COR-L47 (cell line): ENCODE measurements around the gene FCHSD2.
A peak's percentile ranks its signal among the peaks of the same experiment; 100 is the strongest.
"Not testable (repeated sequence)": the region's sequence is repeated elsewhere in the genome, so short reads cannot be mapped to it uniquely, and the experiment has no call there.

Experiments
- DNase-seq: peaks from one replicate; lab custom pipeline; 2025; lab: John Stamatoyannopoulos, UW

The FCHSD2 gene

DNA sequence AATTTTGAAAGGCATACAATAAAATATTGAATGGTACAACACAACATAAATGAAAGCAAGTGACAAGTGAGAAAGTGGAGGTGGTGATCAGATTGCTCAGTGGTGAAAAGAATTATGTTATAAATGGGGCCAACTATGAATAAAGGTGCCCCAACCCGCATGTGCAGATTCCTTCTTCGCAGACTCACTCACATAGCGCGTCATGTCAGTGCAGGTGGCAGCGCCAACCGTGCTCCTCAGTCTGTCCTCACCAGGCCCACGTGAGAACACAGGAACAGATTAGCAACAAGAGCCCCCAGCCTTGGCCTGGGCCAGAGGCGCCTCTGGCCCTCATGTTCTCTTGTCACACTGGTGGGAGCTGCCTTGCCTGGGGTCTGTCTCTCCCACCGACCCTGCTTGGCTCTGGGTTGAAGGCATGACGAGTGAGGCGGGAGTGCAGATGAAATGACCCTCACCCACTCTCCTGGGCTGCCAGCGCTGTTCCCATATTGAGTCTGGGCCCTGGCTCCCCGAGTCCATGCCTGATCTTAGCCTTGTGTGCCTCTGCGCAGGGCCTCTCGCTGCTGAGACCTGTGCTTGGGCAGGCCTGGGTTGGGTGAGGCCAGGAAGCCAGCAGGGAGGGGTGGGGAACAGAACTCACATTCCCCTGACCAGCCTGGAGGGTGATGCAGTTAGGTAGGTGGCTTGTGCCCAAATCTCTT, 321.5 kb downstream of the FCHSD2 start:
- DNase-seq, result no peak

DNA sequence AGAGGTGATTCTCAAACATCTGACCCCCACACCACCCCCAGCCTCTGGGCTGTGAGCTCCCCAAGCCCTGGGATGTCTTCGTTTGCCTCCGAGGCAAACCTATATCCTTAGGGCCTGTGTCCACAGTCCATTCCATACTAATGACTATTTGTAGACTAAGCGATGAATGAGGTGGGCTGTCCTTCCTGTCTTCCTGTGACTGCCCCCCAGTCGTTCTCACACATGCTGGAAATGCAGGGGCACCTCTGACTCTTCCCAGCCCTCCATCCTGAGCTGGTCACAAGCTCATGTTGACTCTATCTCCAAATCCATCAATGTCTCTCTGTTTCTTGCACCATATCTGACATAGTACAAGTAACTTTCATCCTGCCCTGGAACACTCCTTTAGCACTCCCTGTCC, 323.1 kb downstream of the FCHSD2 start:
- no peak for DNase-seq

DNA sequence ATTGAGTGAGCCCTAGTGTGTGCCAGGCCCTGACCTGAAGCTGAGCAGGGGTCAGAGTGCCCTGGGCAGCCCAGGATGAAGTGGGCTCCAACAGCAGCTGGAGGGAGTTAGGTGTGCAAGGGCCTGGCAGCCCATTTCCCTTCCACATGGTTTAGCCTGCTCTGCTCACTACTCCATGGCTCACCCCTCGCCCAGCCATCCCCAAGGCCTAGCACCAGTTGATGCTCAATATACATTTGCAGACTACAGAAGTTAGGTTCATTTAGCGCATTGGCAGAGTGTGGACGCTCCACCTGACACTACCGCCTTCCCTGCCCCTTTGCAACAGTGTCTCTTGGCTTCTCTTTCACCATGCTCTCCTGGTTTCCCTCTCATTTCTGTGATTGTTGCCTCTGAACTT, 324.2 kb downstream of the FCHSD2 start:
- no peak for DNase-seq

DNA sequence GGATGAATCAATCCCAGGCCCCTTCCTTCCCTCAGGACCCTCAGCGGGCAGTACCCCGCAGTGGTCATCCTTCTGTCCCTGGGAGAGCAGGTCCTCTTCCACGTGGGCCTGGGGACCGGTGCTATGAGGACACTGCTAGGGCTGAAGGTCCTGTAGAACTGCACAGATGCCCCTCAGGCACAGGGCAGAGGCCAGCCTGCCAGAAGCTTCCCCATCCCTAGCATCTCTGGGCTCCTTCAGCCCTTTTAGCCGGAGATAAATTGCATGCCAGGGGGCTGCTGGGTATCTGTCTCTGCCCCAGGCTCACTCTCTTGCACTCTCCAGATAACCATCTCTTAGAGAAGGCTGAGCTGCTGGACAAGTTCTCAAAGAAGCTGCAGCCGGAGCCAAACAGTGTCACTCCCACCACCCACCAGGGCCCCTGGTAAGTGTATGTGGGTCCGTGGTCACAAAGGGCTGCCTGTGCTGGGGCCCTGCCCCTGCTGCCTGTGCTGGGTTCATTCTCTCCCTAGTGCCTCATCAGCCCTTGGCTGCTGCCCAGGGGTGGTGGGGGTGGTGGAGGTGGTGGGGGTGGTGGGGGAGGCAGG, 325.6 kb downstream of the FCHSD2 start:
- DNase-seq, result no peak

DNA sequence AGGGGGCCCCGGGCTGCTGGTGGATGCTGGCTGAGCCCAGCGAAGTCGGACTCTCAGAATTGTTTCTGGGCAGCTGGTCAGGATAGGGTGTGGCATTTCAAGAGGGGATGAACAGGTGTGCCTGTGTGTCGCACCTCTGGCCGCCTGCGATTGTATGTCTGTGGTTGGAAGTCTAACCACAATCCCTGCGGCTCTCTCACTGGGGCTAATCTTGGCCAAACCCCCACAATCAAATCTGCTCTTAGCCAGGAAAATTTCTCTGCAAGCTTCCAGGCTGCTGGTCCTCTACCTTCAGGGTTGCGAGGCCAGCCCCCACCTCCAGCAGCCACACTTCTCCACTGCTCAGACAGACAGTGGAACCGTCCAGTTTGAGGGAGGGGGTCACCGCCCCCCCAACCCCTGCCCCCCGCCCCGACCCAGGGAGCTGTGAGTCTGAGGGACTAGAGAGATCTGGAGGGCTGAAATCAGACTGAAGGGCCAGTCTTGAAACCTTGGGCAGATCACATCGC, 327.0 kb downstream of the FCHSD2 start:
- no peak for DNase-seq

DNA sequence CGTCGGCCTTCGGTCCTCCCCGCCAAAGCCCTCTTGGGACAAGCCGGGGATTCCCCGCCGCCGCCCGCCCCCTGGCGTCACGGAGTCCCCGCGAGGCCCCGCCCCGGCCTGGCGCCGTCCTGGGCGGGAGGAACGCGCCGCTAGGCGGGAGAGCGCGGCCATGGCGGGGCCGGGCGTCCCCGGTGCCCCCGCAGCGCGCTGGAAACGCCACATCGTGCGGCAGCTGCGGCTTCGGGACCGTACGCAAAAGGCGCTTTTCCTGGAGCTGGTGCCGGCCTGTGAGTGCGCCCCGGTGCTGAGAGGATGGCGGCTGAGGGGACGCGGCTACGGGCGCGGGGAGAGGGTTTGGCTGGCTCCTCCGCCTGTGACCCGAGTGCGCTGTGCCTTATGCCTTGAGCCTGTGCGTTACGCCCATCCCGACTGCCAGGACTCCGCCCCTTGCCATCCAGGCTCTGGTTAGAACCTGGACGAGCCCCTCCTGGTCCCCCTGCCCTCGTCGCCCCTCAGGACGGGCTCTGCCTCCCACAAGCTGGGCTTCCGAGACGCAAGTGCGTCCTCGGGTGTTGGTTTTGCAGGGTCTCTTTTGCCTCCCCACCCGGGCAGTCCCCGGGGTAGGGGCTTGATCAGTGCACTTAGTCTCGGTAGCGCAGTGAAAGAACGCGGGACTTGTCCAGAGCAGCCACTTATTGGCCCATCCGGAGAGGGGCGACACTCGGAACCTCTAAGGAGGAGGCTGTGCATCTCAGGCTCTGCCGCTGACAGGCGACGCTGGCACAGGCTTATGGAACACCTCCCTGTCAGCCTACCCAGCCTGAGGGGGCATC, 327.6 kb downstream of the FCHSD2 start, which contains the start of gene ATG16L2:
Gene ATG16L2, plus strand, starts transcription at position 126 of the 824 bp plus-strand sequence. Its CDS starts 35 bp downstream, at position 161.
- peak; percentile 84 for DNase-seq

DNA sequence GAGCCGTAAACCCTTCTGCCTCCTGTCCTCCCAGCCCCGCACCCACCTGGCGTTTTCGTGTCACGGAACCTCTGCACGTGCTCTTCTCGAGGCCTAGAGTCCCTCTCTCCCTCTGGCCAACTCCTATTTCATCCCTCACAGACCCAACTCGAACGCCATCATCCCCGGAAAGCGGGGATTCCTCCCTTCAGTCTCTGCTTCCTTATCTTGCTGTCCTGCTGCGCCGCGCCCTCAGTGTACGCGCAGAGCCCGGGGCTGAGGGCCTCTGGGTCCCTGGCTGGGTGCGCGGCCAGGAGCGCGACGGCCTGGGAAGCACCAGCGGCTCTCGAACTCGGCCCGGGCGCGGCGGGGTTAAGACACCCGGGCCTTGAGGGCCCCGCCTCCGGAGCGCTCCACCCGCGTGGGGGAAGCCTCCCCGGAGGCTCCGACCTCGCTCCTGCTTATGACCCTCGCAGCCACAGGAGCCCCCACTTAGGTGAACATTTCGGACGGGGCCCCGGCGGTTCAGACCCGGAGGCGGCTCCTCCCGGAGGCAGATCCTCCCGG, 328.3 kb downstream of the FCHSD2 start:
- peak; percentile 67 for DNase-seq

DNA sequence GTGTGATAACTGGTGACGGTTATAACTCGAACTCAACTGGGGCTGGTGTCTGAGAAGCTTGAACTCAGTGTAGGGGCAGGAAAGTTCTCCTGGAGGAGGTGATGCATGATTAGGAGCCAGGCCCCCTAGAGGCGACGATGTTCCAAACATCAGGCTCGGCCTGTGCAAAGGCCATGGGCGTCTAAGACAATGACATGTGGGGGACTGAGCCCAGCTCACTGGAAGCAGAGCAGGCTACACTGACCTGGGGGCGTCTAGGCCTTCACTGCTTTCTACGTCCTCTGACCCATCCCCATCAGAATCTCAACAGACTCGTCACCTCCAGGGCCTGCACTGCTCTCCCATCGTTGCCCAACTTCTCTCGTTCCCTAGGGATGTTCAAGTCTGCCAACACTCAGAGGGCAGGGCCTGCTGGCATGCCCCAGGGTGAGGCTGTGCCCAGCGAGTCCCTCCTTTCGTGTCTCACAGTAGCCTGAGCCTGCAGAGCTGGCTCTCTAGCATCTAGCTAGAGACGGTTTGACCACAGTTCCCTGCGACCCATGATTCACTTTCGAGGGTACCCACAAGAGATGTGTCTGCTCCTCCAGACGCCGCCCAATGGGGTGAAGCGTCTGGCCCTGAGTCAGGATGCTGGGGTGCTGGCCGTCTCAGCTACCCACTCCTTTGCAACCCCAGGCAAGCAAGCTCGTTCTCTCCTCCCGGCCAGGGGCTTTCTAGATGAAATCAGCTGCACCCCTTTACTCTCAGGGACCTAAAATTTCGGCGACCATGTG, 329.0 kb downstream of the FCHSD2 start:
- DNase-seq, result peak; percentile 59

DNA sequence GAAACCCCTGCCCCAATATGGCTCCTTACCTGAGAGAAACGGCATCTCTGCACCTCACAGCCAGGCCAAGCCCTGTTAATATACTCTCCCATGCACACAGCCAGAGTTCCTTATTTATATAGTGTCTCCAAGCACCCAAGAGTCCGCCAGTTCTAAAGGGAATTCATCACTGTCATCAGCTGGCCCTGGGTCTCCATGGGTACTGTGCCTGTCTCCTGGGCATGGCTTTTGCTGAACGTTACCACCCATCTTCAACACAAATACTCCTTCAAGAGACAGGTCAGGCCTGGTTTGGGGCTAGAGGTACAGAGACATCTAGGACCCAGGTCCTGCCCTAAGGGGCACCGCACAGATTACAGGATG, 329.5 kb downstream of the FCHSD2 start:
- DNase-seq, result peak; percentile 69

DNA sequence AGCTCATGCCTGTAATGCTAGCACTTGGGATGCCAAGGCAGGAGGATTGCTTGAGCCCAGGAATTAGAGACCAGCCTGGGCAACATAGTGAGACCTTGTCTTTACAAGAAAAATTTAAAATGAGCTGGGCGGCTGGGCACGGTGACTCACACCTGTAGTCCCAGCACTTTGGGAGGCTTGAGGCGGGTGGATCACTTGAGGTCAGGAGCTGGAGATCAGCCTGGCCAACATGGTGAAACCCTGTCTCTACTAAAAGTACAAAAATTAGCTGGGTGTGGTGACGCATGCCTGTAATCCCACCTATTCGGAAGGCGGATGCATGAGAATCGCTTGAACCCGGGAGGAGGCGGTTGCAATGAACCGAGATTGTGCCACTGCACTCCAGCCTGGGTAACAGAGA, 330.4 kb downstream of the FCHSD2 start:
- not testable (repeated sequence) for DNase-seq

DNA sequence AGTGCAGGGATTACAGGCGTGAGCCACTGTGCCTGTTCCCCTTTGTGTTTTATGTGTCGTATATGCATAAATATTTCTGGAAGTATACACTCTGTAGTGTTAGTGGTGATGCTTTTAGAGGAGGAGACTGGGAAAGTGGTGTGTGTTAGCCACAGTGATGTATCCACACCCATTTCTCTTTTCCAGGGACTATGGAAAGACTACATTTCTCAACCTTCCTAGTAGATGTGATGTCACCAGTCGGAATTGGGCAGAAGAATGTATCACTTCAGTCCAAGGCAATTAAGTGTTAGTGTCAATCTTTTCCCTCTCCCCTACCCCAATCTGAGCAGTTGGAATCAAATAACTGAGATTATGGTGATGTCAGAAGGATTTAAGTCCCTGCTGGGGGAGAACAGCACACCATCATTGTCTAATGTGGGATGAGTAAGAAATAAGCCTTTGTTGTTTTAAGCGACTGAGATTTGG, 333.8 kb downstream of the FCHSD2 start:
- DNase-seq, result no peak

DNA sequence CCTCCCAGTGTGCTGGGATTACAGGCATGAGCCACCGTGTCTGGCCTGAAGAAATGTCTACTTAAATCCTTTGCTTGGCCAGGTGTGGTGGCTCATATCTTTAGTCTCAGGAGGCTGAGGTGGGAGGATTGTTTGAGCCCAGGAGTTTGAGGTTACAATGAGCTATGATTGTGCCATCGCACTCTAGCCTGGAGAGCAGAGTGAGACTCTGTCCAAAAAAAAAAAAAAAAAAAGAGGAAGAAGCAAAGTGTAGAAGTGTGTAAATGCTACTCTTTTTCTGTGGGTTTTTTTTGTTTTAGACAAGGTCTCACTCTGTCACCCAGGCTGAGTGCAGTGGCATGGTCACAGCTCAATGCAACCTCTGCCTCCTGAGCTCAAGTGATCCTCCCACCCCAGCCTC, 334.3 kb downstream of the FCHSD2 start:
- DNase-seq, result no peak

DNA sequence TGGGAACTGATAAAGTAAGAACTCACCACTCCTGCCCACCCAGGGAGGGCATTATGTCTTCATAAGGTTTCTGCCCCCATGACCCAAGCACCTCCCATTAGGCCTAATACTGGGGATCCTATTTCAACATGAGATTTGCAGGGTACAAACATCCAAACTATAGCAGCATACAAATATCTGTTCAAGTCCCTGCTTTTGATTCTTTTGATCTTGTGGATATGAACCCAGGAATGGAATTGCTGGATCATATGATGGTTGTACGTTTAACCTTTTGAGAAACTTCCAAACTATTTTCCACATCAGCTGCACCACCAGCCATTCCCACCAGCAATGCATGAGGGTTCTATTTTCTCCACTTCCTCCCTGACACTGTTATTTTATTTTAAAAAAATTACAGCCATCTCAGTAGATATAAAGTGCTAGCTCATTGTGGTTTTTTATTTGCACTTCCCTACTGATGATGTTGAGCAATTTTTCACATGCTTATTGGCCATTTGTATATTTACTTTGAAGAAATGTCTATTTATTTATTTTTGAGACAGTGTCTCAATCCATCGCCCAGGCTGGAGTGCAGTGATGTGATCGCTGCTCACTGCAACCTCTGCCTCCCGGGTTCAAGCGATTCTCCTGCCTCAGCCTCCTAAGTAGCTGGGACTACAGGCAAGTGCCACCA, 335.0 kb downstream of the FCHSD2 start:
- no peak for DNase-seq

DNA sequence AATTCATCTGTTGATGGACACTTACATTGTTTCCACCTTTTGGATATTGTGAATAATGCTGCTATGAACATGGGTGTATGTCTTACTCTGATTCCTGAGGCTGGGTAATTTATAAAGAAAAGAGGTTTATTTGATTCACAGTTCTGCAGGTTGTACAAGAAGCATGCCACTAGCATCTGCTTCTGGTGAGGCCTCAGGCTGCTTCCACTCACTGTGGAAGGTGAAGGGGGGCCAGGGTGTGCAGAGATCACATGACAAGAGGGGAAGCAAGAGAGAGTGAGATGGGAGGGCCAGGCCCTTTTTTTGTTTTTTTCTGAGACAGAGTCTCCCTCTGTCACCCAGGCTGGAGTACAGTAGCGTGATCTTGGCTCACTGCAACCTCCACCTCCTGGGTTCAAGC, 335.7 kb downstream of the FCHSD2 start:
- not testable (repeated sequence) for DNase-seq

DNA sequence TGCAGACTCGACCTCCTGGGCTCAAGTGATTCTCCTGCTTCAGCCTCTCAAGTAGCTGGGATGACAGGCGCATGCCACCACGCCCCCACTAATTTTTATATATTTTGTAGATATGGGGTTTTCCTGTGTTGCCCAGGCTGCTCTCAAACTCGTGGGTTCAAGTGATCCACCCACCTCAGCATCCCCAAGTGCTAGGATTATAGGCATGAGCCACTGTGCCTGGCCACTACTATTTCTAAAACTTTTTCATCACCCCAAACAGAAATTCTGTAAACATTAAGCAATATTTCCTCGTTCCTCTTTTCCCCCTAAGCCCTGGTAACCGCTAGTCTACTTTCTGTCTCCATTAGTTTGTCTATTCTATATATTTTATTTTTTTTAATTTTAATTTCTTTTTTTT, 336.9 kb downstream of the FCHSD2 start:
- DNase-seq, result no peak

DNA sequence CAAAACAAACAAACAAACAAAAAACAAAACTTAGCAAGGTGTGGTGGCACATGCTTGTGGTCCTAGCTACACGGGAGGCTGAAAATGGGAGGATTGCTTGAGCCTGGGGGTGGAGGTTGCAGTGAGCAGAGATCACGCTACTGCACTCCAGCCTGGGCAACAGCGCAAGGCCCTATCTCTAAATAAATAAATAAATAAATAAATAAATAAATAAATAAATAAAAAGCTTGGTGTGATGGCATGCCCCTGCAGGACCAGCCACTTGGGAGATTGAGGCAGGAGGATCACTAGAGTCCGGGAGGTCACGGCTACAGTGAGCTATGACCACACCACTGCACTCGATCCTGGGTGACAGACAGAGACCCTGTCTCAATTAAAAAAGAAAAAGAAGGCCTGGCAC, 339.3 kb downstream of the FCHSD2 start:
- no peak for DNase-seq

DNA sequence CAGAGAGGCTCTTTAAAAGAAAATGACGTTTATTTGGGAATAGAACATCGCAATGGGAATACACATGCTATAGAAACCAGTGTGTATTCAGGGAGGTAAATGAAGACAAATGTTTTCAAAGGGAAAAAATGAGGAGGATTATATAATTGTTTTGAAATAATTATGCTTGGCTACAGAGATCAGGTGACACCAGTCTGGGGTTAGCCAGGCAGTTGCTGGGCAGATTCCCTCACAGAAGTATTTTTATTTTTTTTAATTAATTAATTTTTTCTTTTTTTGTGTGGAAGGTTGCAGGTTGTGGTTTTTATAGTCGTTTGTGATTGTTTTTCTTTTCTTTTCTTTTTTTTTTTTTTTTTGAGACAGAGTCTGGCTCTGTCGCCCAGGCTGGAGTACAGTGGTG, 342.7 kb downstream of the FCHSD2 start:
- no peak for DNase-seq

DNA sequence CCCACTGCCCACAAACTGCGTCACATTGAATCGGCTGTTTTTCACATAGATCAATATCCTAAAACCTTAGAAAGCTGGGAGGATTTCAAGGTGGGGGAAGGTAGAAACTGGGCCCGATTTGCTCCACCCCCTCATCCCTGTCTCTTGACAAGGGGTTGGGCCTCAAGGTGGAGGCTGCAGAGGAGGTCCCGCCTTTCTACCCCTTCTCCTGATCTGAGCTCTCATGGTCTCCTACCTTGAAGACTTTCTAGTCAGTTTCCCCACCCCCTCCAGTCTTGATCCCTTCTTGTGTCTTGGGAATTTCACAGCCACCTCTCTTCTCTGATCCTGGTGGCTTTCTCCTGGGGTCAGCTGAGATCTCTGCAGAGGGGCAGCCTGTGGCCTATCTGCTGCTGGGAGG, 343.8 kb downstream of the FCHSD2 start:
- no peak for DNase-seq

DNA sequence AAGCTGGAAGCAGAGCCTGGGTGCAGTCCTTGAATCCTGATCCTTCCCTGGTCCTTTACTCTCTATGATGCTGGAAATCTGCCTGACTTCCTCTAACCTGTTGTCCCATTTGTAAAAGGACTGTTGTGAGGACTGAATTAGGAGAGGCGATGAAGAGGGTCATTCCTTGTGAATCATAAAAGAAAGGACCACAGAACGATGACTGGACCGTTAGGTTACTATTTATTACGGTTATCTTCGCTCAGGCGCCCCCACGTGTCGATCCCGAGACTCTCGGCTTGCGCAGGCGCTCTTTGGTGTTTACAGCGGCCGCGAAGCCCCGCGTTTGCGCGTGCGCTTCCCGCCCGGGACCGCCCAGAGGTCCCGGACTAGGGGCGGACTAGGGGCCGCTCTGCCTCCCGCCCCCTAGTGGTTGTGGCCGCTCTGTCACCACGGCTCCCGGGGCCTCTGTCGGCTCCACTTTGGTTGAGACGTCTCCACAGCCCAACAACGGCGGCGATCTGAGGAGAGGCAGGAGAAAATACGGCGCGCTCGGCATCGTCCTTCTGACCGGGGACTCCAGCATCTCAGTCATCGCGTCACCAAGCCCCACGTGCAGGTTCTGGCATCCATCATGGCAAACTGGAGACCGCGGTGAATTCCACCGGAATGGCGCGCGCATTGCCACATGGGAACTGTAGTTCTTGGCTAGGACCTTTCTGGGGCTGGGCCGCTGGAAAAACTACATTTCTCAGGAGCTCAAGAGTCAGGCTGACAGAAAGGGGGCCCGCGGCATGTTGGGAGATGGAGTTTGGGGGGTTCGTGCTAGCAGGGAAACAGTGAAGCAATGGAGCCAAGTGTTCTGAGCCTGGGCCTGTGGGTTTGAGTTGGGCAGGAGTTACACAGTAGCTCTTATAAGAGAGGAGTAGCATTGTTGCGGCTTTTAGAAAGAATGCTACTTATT, 348.4 kb downstream of the FCHSD2 start, which contains the start of gene STARD10:
Gene STARD10, minus strand, starts transcription at position 623 of the 943 bp plus-strand sequence. CDS start 12,866 bp downstream, outside the sequence.
- peak; percentile 97 for DNase-seq

DNA sequence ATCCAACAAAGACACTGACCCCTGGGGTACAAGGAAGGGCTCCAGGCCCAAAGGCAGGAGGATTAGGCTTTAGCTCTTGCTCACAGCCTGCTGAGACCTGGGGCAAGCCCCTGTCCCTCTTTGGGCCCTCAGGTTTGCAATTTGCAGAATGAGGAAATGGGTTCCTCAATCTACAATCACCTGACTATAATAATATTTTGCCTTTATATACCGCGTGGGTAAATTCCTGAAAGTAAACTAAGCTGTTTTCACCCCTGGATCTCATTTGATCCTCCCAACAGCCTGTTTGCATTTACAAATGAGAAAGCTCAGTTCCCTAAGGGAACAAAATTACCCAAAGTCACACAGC, 349.1 kb downstream of the FCHSD2 start:
- no peak for DNase-seq
